ENCODE data around the gene RNF207. TPM values are rescaled to one million over a fixed set of nuclear protein-coding genes. Genes with fewer than 3 reads are reported as not detected.

Gene RNF207
- total RNA-seq, 1 donor from 2014 or later, result 83.3 TPM

DNA sequence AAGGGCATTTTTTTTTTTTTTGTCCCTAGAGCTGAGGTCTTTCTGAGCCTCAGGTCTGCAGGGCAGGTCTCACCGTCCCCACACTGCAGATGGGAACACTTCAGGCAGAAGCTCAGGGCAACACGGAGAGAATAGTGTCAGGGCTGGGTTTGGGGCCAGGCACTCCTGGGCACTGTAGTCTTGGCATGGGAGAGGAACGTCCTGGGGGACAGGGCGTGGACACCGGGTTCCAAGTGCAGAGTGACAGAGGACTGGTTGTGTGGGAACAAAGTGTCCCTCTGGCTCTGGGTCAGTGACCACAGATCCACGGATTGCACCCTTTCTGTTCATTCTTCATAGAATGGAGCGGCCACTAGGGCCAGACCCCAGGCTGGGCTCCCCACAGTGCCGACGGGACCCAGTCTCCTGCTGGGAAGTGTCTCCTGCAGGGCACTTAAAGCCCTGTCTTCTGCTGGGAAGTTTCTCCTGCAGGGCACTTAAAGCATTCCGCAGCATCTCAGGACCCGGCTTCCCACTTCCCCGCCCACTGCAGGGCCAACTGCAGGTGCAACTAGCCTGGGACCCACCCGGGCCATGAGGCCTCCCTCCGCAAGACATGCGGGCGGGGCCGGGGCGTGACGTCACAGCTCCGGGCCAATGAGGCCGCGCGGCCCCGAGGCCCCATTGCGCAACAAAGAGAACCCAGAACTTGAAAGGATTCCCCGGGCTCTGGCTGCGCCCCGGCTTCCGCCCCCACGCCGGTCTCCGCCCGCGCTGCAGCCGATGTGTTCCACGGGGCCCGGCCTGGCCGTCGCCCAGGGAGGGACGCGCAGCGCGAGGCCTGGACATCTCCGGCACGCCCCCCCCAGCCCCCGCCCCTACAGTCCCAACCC lies 53.8 kb downstream of the RNF207 start:
- DNase-seq, result peak; percentile 87
- Histone ChIP-seq H3K27ac (replicated peaks) (peak overlapping the region; percentile 72), H3K36me3 (no peaks in the 10 kb centered on the region), H3K4me1 (peaks cover 51% of the 10 kb centered on the region), H3K27me3 (ENCODE audit: low read depth) (peaks cover 74% of the 10 kb centered on the region), H3K9me3 (replicated peaks) (no peaks in the 10 kb centered on the region), H3K4me3 (peak overlapping the region; percentile 79)
- intact Hi-C loops (cut with micrococcal nuclease), result loop anchor here (10.0 kb wide), 1 partner anchor 205 kb away; no protein-coding TSS in a partner anchor
- TF ChIP-seq, protein P1, sequence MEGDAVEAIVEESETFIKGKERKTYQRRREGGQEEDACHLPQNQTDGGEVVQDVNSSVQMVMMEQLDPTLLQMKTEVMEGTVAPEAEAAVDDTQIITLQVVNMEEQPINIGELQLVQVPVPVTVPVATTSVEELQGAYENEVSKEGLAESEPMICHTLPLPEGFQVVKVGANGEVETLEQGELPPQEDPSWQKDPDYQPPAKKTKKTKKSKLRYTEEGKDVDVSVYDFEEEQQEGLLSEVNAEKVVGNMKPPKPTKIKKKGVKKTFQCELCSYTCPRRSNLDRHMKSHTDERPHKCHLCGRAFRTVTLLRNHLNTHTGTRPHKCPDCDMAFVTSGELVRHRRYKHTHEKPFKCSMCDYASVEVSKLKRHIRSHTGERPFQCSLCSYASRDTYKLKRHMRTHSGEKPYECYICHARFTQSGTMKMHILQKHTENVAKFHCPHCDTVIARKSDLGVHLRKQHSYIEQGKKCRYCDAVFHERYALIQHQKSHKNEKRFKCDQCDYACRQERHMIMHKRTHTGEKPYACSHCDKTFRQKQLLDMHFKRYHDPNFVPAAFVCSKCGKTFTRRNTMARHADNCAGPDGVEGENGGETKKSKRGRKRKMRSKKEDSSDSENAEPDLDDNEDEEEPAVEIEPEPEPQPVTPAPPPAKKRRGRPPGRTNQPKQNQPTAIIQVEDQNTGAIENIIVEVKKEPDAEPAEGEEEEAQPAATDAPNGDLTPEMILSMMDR (IDR thresholded peaks at IDR 0.05; ENCODE audit: borderline replicate concordance), result no peak

DNA sequence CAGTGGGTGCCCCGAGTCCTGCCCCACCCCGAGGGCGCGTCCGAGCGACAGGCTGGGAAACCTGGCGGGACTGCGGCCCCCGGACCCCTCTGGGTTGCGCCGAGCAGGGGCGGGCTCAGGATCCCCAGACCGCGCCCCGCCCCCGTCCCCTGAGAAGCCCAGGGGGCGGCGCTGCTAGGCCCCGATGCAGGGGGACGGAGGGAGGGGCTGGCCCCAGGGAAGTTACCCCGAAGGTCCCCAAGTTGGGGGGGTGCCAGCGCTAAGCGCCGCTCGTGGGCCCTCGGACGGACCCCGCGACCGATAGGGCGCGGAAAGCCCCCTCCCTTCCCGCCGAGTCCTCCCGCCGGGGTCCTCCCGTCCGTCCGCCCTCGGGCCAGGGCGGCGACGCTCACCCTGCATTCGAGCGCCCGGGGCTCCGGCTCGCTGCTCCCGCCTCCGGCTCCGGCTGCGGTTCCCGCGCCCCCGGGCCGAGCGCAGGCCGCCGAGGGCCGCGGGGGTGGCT lies 54.6 kb downstream of the RNF207 start:
- no peaks in the 10 kb centered on the region for H3K9me3 ChIP-seq (replicated peaks)
- H3K36me3 ChIP-seq, result no peaks in the 10 kb centered on the region
- peaks cover 51% of the 10 kb centered on the region for H3K4me1 ChIP-seq
- peak; percentile 41 for DNase-seq
- peak overlapping the region; percentile 72 for H3K27ac ChIP-seq (replicated peaks)
- intact Hi-C loops (cut with micrococcal nuclease), result no loop called here
- TF ChIP-seq, protein P1 (IDR thresholded peaks at IDR 0.05; ENCODE audit: borderline replicate concordance), result no peak
- H3K27me3 ChIP-seq (ENCODE audit: low read depth), result peaks cover 73% of the 10 kb centered on the region
- peak overlapping the region; percentile 79 for H3K4me3 ChIP-seq

DNA sequence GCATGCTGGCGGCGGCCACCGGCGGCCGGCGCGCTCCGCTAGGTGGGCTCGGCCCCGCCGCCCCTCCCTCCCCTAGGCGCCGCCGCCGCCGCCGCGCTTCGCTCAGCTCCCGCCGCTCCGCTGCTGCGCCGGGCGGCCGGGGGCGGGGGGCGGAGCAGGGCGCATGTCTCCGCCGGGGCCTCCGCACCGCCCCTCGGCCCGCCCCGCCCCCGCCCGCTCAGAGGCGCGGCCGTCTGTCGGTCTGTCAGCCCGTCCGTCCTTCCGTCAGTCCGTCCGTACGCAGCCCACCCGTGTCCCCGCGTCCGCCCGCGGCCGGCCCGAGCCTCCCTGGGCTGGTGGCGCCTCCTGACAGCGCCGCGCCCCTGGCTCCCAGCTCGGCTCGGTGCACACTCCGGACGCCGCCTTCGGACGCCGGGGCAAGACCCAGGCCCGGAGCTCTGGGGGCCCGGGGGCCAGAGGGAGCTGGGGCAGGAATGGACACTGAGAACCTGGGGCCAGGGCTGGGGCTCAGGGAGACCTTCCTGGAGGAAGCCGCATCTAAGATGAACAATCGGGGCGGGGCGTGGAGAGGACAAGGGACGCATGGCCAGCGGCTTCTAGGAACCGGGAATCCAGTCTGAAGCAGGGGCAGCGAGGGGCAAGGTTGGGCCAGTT lies 55.2 kb downstream of the RNF207 start, which contains the start of gene GPR153:
GPR153 (minus strand) TSS at position 138 of the 654 bp plus-strand sequence. CDS start 6,193 bp downstream, outside the sequence.
- TF ChIP-seq, protein P1 (IDR thresholded peaks at IDR 0.05; ENCODE audit: borderline replicate concordance), result no peak
- H3K4me3 ChIP-seq, result peak within 1 kb of the TSS; percentile 79
- H3K9me3 ChIP-seq (replicated peaks), result no peaks in the 10 kb centered on the region
- H3K4me1 ChIP-seq, result peaks cover 51% of the 10 kb centered on the region
- H3K27ac ChIP-seq (replicated peaks), result peak within 1 kb of the TSS; percentile 73
- peaks cover 73% of the 10 kb centered on the region for H3K27me3 ChIP-seq (ENCODE audit: low read depth)
- intact Hi-C loops (cut with micrococcal nuclease), result no loop called here
- DNase-seq, result peak; percentile 74
- H3K36me3 ChIP-seq, result no peaks in the 10 kb centered on the region

DNA sequence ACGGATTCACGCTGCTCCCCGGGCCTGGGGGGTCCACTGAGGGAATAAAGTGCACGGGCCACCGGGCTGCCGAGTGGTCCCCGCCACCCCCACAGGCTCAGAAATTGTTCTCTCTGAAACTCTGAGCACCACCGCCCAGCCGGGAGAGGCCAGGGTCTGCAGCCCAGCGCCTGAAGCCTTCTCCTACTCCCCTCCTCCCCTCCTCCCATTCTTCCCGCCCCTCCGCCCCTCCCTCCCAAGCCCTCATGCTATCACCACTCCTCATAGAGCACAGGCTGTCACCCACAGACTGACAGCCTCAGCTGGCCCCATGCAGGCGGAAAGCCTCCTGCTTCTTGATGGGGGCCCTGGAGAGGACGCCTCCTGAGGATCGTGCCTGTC lies 55.7 kb downstream of the RNF207 start:
- TF ChIP-seq, protein P1 (IDR thresholded peaks at IDR 0.05; ENCODE audit: borderline replicate concordance), result no peak
- H3K4me3 ChIP-seq, result peak overlapping the region; percentile 79
- H3K9me3 ChIP-seq (replicated peaks), result no peaks in the 10 kb centered on the region
- peak overlapping the region; percentile 73 for H3K27ac ChIP-seq (replicated peaks)
- DNase-seq, result no peak
- H3K36me3 ChIP-seq, result no peaks in the 10 kb centered on the region
- peaks cover 72% of the 10 kb centered on the region for H3K27me3 ChIP-seq (ENCODE audit: low read depth)
- intact Hi-C loops (cut with micrococcal nuclease), result no loop called here
- peaks cover 51% of the 10 kb centered on the region for H3K4me1 ChIP-seq

DNA sequence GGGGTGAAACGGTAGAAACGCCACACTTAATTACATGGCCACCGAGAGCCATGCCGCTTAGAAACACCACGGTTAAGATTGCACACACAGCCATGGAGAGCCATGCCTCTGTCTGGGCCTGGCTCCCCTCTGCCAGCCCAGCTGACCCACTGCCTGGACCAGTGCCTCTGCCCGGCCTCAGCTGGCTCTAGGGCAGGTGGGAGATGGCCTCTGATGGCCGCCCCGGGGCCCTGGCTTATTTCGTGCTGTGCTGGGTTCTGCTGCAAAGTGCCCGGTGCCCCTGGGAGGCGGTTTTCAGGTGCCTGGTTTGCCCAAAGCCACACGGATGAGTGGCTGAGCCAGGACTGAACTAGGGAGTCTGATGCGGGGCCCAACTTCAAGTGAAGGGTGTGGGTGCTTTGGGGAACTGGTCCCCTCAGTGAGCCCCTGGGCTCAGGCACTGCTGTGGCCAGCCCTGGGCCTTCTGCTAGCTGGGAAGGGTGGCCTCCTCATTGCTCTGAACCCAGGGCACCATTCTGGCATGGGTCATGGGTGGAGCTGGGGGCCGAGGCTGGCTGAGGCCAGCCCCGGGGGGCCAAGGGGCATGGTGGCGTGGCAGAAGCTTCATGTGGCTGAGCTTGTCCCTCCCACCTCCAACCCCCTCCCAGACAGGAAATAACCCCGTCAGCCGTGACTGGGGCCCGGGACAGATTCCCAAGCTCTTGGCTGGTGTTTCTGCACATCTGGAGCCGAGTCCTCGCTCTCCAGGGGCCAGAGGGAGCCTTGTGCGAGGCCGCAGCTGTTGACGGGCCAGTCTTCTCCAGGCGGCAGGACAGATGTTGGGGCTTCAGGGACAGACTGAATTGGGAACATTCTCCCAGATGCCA lies 56.9 kb downstream of the RNF207 start:
- H3K4me1 ChIP-seq, result peaks cover 51% of the 10 kb centered on the region
- H3K9me3 ChIP-seq (replicated peaks), result no peaks in the 10 kb centered on the region
- no peaks in the 10 kb centered on the region for H3K36me3 ChIP-seq
- peaks cover 62% of the 10 kb centered on the region for H3K27me3 ChIP-seq (ENCODE audit: low read depth)
- TF ChIP-seq, protein P1 (IDR thresholded peaks at IDR 0.05; ENCODE audit: borderline replicate concordance), result no peak
- H3K27ac ChIP-seq (replicated peaks), result peak overlapping the region; percentile 73
- intact Hi-C loops (cut with micrococcal nuclease), result no loop called here
- peak; percentile 77 for DNase-seq
- no peak overlapping the region for H3K4me3 ChIP-seq

All from left ventricle myocardium inferior (tissue), 1 donor.